ENCODE data around the gene CTNNA3.

- TF ChIP-seq, protein P1, sequence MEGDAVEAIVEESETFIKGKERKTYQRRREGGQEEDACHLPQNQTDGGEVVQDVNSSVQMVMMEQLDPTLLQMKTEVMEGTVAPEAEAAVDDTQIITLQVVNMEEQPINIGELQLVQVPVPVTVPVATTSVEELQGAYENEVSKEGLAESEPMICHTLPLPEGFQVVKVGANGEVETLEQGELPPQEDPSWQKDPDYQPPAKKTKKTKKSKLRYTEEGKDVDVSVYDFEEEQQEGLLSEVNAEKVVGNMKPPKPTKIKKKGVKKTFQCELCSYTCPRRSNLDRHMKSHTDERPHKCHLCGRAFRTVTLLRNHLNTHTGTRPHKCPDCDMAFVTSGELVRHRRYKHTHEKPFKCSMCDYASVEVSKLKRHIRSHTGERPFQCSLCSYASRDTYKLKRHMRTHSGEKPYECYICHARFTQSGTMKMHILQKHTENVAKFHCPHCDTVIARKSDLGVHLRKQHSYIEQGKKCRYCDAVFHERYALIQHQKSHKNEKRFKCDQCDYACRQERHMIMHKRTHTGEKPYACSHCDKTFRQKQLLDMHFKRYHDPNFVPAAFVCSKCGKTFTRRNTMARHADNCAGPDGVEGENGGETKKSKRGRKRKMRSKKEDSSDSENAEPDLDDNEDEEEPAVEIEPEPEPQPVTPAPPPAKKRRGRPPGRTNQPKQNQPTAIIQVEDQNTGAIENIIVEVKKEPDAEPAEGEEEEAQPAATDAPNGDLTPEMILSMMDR (IDR thresholded peaks at IDR 0.05; ENCODE audit: low read depth, low read length, poor library complexity, severe bottlenecking): no peak
- no peak for TF ChIP-seq EZH2phosphoT487 (IDR thresholded peaks at IDR 0.05; ENCODE audit: borderline replicate concordance, low read length)
Measured at GRCh38 chr10:67527351-67527750, 168.6 kb downstream of the CTNNA3 start.

Measured in DOHH2 (cell line).